HG03575 (cell line): ENCODE results near the gene DOCK2.
"Not testable (repeated sequence)": the region's sequence is repeated elsewhere in the genome, so short reads cannot be mapped to it uniquely, and the experiment has no call there.

Experiments used
- ATAC-seq: cut with Tn5 transposase; IDR thresholded peaks from one replicate; pipeline ENCODE4 v1.9.1; 2021; ENCODE audit not compliant: unreplicated experiment, insufficient number of reproducible peaks, low FRiP score; ENCODE audit errors: extremely low read depth

DOCK2 gene

GRCh38 chr5:169637085-169637548 lies at the start of gene DOCK2:
DOCK2 (plus strand) TSS chr5:169637275; CDS start chr5:169637327, 52 bp downstream.
- peak; percentile 77 for ATAC-seq

GRCh38 chr5:169590602-169591001 lies 46.5 kb upstream of the DOCK2 start:
- ATAC-seq, result no peak

GRCh38 chr5:169591636-169592035 lies 45.4 kb upstream of the DOCK2 start:
- ATAC-seq, result no peak

- no peak for ATAC-seq
Observed at GRCh38 chr5:169592937-169593650, 44.0 kb upstream of the DOCK2 start.

- no peak for ATAC-seq
Observed at GRCh38 chr5:169595172-169595820, 41.8 kb upstream of the DOCK2 start.

- no peak for ATAC-seq
Observed at GRCh38 chr5:169599451-169599850, 37.6 kb upstream of the DOCK2 start.

- no peak for ATAC-seq
Observed at GRCh38 chr5:169602535-169602934, 34.5 kb upstream of the DOCK2 start.

GRCh38 chr5:169606279-169606678 lies 30.8 kb upstream of the DOCK2 start:
- no peak for ATAC-seq

- ATAC-seq, result no peak
Observed at GRCh38 chr5:169607882-169608281, 29.2 kb upstream of the DOCK2 start.

- ATAC-seq, result no peak
Observed at GRCh38 chr5:169609716-169610115, 27.4 kb upstream of the DOCK2 start.

GRCh38 chr5:169610606-169611005 lies 26.5 kb upstream of the DOCK2 start:
- no peak for ATAC-seq

- ATAC-seq, result no peak
Observed at GRCh38 chr5:169615561-169615960, 21.5 kb upstream of the DOCK2 start.

GRCh38 chr5:169624307-169624706 lies 12.8 kb upstream of the DOCK2 start:
- ATAC-seq, result not testable (repeated sequence)

- ATAC-seq, result no peak
Observed at GRCh38 chr5:169626779-169627178, 10.3 kb upstream of the DOCK2 start.

- ATAC-seq, result no peak
Observed at GRCh38 chr5:169627551-169627950, 9.5 kb upstream of the DOCK2 start.

GRCh38 chr5:169628892-169629291 lies 8.2 kb upstream of the DOCK2 start:
- no peak for ATAC-seq

- no peak for ATAC-seq
Observed at GRCh38 chr5:169629847-169630548, 7.1 kb upstream of the DOCK2 start.

GRCh38 chr5:169631360-169631759 lies 5.7 kb upstream of the DOCK2 start:
- no peak for ATAC-seq

- no peak for ATAC-seq
Observed at GRCh38 chr5:169632946-169633345, 4.1 kb upstream of the DOCK2 start.

- ATAC-seq, result no peak
Observed at GRCh38 chr5:169634606-169635005, 2.5 kb upstream of the DOCK2 start.
